Activated CD8-positive, alpha-beta memory T cell treated with anti-CD3 and anti-CD28 coated beads, Interleukin-2, amount 50 U/mL, for 1 hour (primary cell): Measurements from ENCODE around the gene NCAPD2.
"Not testable (repeated sequence)": the region's sequence is repeated elsewhere in the genome, so short reads cannot be mapped to it uniquely, and the experiment has no call there.

ENCODE experiments used
- DNase-seq: peaks from one replicate; pipeline ENCODE4 v3.0.0-alpha.2; 2020; ENCODE audit errors: extremely low read depth

Gene NCAPD2

DNA sequence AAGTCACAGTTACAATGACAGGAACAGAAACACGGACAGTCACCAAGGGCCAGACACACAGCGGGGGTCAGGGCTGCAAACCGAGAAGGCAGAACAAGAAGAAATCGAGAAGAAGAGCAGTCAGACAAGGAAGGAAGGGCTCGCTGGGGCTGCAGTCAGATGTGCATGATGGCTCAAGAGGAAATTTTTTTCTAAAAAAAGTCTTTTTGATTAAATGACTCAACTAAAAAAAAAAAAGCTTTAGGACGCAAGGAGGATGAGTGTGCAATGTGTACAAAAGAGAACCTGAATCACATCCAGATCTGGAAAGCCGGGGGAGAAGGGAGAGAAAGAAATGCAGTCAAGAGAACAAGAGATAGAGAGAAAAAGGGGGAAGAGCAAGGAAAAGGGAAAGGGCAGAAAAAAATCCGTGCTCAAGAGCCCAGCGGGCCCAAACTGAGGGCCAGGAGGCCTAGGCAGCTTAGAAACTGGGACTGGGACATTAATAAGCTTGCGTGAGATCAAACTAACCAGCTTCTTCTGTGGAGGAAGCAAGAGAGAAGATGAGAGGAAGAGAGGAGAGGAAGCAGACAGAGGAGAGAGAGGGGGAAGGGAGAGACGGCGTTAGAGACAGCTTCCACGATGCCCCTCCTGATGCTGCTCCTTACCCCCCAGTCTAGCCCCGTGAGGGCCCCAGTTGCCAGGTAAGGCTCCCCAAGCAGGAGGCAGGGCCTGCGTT is 55.2 kb downstream of the NCAPD2 start:
- DNase-seq, result no peak

DNA sequence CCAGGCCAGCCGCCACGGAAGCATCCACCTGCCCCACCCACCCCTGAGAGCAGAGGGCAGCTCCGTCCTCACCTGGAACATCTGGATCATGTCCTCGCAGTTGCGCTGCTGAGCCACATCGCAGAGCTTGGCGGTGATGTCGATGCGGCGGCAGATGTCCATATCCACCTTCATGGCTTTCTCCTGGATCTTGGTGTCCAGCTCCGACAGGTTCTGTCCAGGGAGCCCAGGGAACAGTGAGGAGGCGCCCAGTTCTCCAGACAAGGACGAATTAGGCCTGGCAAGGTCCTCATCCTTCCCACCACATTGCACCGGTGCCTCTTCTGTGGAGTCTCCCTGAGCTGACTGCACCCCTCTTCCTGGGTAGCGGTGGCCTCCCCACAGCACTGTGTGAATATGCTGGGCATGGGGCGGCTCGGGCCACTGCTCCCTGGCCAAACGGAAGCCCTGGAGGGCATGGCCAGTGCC is 55.8 kb downstream of the NCAPD2 start:
- no peak for DNase-seq

DNA sequence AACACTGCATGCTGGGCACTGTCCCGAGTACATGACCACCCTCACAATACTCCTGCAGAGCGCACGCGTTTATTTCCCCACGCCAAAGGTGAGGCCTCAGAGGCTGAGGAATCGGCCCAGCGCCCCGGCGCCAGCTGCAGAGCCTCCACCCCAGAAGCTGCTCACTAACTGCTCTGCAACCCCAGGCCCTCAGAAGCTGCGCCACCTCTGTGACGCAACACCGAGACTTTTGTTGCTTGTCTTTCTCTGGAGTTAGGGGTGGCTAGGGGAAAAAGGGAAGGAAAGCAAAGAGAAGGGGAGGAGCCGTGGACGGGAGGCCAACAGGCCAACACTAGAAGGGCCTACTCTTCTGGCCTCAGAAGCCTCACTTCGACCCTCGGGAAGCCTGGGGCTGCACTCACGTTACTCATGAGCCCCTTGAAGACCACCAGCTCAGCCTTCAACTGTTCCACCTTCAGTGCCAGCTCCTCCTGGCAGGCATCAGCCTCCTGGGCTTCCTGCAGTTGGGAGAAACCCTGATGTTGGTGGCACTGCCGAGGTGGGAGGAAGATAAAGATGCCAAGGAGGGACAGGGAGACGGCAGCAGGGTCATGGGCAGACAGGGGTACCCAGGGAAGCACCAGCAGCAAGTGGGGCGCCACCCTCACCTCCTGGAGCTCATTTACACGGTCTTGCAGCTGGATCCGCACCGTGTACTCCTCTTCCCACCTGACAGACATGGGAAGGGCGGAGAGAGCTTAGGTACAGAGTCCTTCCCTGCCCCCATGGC is 56.6 kb downstream of the NCAPD2 start:
- no peak for DNase-seq

DNA sequence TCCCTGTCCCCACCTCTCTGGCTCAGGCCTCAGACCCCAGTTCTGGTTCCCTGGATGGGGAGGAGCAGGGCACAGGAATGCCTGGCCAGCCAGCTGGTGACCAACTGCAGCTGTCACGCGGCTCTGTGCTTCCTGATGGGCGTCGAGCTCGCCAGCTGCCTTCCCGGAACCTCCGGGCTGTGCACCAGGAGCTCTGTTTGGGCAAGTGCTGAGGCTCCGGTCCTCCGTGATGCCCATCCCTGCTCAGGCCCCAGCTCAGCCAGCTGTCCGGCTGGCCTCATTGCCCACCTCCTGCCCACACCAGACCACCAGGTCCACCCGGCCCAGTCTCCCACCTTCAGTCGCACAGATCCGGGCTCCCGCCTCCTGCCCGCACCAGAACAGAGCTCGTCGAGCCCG is 57.2 kb downstream of the NCAPD2 start:
- DNase-seq, result no peak

DNA sequence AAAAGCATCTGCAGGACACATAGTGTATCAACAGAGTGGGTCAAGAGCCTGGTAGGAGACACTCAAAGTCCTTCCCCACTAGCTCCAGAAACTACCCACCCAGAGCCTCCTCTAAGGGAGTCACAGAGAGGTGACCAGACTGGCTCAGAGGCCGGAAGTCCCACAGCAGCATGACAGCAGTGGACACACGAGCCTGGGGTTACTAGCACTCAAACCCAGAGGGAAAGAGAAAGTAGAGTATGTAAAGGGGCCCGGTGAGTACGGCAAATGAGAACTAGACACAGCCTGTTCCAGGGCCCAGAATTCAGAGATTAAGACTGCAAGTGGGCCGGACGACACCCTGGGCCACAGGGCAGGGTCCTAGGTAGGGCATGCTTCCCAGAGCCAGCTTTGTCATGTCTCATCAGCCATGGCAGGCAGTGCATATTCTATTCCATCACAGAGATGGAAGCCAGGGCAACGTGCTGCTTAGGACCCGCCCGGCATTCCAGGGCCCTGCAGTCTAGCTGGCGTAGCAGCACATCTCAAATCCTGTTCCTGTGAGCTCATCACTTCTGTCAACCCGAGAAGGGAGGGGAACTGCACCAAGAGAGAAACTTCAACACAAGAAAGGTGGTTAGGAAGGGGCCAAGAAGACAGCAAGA is 57.7 kb downstream of the NCAPD2 start:
- DNase-seq, result no peak

DNA sequence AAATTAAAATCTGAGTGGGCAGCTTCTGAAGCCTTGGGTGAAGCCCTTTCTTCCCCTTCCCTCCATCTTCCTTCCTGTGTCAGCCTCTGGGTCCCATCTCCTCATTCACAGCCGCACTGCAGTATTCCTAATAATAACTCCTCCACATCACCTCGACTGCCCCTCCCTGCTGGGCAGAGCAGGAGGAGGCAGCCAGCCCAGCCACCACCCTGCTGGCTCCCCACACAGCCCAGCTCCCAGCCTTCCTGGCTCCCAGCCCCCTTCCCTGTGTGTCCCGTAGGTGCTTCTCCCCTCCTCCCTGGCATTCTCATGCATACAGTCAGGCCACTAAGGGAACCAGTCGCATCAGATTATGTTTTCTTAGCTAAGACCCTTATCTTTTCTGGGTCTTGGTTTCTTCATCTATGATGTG is 58.2 kb downstream of the NCAPD2 start:
- no peak for DNase-seq

DNA sequence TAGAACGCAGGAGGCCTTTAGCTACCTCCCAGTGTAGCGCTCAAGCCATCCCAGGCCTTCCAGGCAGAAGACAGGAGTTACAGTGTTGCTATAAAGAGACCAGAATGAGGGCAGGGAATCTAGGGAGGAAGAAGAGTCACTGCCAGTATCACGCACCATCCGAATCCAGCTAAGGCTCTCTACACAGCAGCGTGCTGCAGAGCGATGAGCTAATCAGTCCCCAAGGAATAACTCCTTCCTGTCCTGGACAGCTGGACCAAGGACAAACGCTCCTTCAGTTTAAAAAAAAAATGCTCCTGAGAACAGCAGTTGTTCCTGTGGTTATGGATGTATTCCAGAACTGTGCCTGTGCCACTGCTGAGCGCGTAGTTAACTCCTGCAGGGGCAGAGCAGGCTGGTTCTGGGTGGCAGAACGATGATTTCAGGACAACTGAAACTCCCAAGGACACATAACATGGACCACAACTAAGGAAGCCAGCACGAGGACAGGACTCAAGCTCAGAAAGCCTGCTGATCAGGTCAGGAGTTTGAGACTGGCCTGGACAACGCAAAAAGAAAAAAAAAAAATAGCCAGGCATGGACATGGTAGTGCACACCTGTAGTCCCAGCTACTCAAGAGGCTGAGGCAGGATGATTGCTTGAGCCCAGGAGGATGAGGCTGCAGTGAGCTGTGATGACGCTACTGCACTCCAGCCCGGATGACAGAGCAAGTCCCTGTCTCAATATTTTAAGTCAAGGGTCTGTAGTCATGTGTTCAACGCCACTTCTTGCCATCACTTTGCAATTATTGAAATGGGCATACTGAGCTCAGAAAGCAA is 59.4 kb downstream of the NCAPD2 start:
- no peak for DNase-seq

DNA sequence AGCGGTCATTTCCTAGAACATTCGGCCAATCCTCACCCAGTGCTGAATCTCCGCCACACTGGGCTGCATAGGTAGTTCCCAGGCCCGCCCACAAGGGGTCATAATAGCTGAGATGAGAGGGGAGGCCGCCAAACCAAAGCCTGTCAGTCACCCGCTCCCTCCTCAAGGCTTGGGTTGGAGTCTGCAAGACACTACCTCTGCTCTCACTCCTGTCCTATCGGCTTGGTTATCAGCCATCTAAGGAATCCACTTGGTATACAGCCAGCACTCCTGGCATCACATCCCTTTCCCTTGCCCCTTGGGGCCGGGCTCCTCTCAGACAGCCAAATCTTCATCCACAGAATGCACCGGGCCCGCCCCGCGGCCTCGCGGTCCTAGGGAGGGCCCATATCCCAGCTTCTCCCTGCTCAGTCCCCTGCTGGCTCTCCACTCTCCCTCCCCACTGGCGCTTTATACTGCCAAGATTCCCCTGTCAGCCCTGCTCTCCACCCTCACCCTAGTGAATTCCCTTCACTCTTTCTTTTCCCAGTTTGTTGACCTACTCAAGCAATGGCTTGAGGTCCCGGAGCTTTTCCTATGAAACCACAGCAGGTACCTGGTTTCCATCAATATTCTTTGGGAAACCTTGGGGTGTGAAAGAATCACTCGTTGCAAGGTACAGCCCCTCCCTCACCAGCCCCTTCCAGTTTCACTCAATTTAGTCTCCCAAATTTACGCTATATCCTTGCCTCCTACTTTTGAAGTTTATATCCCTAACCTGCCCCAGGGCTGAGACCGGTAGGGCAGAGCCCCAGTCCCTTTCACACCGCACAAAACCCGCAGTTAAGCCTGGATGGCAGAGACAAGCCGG is 60.5 kb downstream of the NCAPD2 start:
- no peak for DNase-seq

DNA sequence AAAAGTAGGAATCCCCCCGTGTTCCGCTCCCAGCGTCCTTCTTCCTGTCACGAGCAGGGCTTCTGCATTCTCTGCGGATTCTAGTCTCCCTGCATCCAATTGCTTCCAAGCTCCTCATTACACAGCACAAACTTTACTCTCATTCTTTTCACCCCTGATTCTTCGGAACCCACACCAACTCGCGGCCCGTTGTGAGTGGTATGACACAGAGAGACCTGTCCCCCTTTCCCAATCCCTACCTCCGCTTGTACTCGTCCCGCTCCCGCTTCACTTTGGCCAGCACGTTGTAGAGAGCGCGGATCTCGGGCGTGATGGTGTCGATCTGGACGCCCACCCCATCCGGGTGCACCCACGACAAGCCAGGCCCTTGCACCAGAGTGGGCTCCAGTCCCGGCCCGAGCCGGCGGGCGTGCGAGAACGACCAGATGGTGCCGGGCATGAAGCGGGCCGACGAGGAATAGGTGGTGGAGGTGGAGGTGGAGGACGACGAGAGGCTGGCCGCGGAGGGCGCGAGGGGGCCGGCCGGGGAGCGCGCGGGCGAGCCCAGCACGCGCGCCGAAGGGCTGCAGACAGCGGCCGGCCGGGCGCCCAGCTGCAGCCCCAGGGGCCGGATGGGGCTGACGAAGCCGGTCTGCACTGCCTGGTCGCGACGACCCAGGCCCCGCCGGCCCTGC is 61.3 kb downstream of the NCAPD2 start:
- DNase-seq, result no peak

DNA sequence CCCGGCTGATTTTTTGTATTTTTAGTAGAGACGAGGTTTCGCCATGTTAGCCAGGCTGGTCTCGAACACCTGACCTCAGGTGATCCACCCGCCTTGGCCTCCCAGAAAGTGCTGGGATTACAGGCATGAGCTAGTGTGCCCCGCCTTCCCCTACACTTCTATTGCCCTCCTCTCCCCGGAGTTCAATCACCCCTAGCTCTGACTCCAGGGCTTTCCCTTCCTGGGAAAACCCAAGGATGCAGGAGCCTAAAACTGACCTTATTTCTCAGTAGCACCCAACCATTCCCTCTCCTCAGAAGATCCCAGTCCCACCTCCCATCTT is 62.6 kb downstream of the NCAPD2 start:
- DNase-seq, result not testable (repeated sequence)

DNA sequence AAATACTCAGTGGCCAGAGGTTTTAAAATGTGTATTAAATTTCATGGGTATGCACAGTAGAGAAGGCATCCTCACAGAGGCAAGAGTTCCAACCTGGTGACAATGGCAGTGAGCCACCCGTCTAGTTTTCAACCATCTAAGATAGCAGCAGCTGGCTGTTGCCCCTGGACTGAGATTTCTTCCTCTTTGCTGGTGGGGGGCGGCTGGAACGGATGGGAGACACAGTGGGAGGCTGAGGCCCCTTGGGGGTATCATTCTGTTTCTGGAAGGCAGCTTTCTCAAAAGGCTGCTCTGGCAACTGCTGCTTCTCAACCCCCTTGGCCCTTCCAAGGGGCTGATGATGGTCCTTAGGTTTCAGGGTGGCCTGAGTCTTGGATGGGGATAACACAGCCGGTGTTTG is 63.0 kb downstream of the NCAPD2 start:
- DNase-seq, result no peak

DNA sequence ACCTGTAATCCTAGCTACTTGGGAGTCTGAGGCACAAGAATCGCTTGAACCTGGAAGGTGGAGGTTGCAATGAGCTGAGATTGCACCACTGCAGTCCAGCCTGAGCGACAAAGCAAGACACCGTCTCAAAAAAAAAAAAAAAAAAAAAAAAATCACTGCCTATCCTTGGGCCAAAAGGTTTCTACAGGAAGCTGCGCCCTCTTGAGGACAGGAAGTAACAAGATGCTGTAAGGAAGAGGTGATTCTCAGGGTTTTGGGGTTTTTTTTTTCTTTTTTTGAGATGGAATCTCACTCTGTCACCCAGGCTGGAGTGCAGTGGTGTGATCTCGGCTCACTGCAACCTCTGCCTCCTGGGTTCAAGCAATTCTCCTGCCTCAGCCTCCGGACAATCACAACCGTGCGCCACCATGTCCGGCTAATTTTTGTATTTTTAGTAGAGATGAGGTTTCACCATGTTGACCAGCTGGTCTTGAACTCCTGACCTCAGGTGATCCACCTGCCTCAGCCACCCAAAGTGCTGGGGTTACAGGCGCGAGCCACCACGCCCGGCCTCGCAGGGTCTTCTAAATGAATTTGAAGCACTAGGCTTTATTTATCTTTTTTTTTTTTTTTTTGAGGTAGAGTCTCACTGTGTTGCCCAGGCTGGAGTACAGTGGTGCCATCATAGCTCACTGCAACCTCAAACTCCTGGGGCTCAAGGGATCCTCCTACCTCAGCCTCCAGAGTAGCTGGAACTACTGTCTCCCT is 64.3 kb downstream of the NCAPD2 start:
- DNase-seq, result not testable (repeated sequence)

DNA sequence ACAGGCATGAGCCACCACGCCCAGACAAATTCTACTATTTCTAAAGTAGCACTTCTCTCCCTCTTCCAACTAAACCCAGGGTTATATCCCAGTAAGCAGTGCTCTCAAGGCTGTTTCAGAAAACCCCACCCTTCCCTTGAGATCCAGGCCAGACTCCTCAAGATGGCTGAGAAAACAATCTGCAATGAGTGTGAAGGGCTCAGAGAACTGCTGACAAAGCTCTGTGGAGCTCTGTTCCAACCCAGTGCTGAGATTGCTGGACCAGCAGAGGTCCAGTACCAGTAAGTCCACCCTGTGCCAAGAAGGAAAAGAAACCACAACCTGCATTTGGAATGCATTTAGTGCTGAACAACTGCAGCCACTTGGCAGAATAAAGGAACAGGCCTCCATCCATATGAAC is 65.6 kb downstream of the NCAPD2 start:
- DNase-seq, result no peak

DNA sequence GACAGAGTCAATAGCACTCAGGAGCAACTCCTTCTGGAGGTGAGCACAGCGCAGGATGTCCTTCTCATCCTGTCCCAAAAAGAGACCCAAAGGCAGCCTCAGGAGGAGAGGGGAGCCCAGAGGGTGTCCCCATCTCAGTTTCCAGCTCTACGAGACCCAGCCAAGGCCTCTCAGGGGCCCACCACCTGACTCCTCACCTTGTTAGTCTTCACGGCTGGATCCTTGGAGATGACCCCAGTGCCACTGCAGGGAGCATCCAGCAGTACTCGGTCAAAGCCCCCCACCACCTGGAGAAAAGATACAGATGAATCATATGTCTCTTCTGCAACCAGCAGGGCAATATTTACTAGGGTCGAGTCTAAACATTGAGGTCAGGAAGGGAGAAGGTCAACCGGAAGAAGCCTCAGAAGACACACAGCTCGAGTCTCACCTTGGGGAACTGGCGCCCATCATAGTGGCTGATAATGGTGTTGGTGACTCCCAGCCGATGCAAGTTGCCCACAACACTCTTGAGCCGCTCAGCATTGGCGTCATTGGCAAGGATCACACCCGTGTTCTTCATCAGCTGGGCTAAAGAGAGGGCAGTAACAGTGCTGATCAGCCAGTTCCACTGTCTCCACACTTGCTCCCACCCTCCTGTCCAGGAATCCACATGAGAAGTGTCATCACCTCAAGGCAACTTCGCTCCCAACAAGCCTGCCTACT is 66.8 kb downstream of the NCAPD2 start:
- DNase-seq, result no peak

DNA sequence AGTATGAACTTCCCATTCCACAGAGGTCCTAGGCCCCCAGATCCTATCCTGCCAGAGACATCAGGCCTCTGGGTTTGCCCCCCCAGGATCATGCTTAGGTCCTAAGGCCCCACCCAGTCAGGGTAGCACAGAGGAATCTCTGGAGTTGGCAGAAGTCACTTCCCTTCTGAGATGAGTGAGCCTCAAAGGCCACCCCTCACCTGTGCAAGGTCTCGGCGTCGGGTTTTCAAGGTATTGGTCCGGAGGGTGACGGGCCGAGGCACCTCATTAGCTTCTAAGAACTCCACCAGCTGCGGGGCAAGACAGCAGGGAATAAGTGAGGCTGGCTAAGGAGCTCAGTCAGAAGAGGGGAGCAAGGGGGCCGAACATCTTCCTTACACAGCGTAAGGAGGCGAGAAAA is 69.0 kb downstream of the NCAPD2 start:
- no peak for DNase-seq

DNA sequence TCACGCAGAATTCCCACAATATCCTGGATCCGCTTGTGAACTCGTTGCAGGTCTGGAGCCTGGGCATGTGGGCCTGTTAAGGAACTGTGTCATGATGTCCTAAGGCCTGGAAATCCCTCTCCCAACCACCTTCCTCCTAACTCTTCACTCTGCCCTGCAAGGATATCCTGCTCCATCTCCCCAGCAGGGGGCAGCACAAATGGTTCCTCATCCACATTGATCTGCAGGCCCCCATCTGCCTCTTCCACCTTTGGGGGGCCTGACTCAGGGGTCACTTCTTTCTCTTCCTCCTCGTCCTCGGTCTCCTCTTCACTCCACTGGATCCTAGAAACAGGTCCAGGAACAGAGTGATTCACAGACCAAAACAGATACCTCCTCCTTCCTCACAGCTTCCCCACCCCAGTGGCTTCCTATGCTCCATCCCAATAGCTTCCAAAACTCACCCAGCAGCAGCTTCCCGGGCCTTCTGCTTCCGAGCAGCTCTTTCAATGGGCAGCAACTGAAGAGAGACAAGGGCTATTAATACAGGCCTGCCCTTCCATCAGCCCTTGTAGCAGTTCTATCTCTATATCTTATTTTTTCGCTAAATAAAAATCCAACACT is 69.6 kb downstream of the NCAPD2 start:
- DNase-seq, result peak; percentile 33

DNA sequence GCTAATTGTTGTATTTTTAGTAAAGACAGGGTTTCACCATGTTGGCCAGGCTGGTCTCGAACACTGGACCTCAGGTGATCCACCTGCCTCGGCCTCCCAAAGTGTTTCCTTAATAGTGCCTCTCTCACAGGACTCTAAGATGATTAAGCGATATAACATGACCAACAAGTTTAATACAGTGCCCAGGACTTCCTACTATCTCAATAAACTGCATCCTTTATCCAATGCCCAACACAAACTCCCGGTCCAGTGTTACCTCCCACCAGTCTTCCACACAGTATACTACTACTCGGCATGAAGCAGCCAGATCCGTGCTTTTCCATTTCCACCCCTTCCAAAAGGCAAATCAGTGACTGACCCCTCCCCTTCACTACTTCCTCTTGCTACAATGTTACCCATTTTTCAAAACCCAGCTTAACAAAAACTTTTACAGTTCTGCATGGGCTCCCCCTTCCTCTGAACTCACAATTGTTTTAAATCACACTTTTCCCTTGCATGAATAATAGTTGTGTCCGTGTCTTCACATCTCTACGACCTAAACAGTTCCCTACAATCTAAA is 73.3 kb downstream of the NCAPD2 start:
- DNase-seq, result no peak

DNA sequence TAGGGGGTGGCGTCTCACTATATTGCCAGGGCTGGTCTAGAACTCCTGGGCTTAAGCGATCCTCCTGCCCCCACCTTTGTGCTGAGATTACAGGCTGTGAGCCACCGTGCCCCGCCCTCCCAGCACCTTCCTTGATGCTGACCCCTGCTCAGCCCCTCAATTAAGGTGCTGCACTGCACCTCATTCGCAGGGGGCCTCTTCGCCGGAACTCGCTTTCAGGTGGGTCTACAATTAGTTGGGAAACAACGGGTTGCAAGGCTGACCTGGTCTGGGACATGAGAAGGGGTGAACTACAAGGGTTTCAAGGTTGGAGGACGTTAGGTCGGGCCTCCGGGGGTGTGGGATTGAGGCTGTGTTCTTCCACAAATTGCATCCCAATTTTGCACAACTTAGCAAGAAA is 75.4 kb downstream of the NCAPD2 start:
- no peak for DNase-seq

DNA sequence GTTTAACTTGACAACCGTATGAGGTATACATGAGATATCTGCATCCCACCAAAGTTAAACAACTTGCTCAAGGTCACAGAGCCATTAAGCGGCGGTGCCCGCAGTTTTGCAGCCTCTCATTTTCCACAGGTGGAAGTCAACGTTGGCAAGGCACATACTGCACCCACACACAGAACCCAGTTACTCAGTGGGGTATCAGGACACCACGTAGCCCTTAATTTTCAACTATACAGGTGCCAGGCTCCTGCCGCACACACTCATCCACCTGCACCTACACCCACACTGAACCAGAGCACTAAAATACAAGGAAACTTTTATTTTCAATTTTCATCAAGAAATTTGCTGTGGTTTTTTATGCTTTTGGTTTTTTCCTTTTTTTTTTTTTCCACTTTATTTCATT is 75.9 kb downstream of the NCAPD2 start:
- DNase-seq, result no peak
